K562 (cell line): Measurements from ENCODE around the gene PPP1R13L. TPM values are rescaled to one million over a fixed set of nuclear protein-coding genes. Genes with fewer than 3 reads are reported as not detected.
A peak's percentile ranks its signal among the peaks of the same experiment; 100 is the strongest.

ENCODE experiments used
- ARHGAP35 ChIP-seq: fragments of 450-650 bp; IDR thresholded peaks from 2 replicates; pipeline ENCODE4 v1.6.1; 2018; ENCODE audit not compliant: partially characterized antibody
- CBFA2T2 ChIP-seq: fragments of 450-650 bp; conservative IDR thresholded peaks from 2 replicates; pipeline ENCODE4 v1.6.1; 2017; ENCODE audit warnings: mild to moderate bottlenecking
- CBX1 ChIP-seq: sonication (generic); IDR thresholded peaks from 2 replicates; pipeline ENCODE4 v1.6.1; 2016; ENCODE audit warnings: antibody characterized with exemption, low read depth, mild to moderate bottlenecking
- ETV5 ChIP-seq: sonication (generic); formaldehyde crosslinking; IDR thresholded peaks from 2 replicates; pipeline ENCODE4 v1.4.0; 2020; ENCODE audit warnings: low read depth, mild to moderate bottlenecking, missing genetic modification reagents
- FOXJ2 ChIP-seq: fragments of 200-800 bp; sonication (Bioruptor generic); IDR thresholded peaks from 2 replicates; pipeline ENCODE4 v1.6.1; 2016; ENCODE audit warnings: missing genetic modification characterization, missing compliant biosample characterization
- FUS ChIP-seq: fragments of 200-400 bp; formaldehyde crosslinking; optimal IDR thresholded peaks from 2 replicates; pipeline ENCODE3; 2017; ENCODE audit warnings: low read depth, low read length
- NFXL1 ChIP-seq: fragments of 450-650 bp; formaldehyde crosslinking; IDR thresholded peaks from 2 replicates; pipeline ENCODE4 v1.4.0; 2021; ENCODE audit warnings: mild to moderate bottlenecking
- PHF20 ChIP-seq: fragments of 450-650 bp; IDR thresholded peaks from 2 replicates; pipeline ENCODE4 v1.6.1; 2018; ENCODE audit not compliant: partially characterized antibody
- POU5F1 ChIP-seq: fragments of 150-350 bp; IDR thresholded peaks from 2 replicates; pipeline ENCODE4 v1.6.1; 2014; ENCODE audit warnings: borderline replicate concordance, low read length, low read depth, mild to moderate bottlenecking; ENCODE audit not compliant: partially characterized antibody
- TCF7 ChIP-seq: sonication (generic); IDR thresholded peaks from 2 replicates; pipeline ENCODE4 v1.6.1; 2016; ENCODE audit warnings: antibody characterized with exemption, borderline replicate concordance
- TCFL5 ChIP-seq: fragments of 250-450 bp; sonication (Bioruptor Pico); conservative IDR thresholded peaks from 2 replicates; pipeline ENCODE4 v1.6.1; 2021; ENCODE audit warnings: mild to moderate bottlenecking, moderate library complexity, matching md5 sums
- ZNF224 ChIP-seq: sonication (generic); formaldehyde crosslinking; IDR thresholded peaks from 2 replicates; pipeline ENCODE4 v1.8.0; 2022; ENCODE audit warnings: mild to moderate bottlenecking, missing genetic modification reagents
- ZNF239 ChIP-seq: fragments of 250-450 bp; sonication (Bioruptor Pico); IDR thresholded peaks from 2 replicates; pipeline ENCODE4 v1.4.0; 2020; ENCODE audit warnings: mild to moderate bottlenecking
- ZNF282 ChIP-seq: sonication (generic); formaldehyde crosslinking; IDR thresholded peaks from 2 replicates; pipeline ENCODE4 v1.8.1; 2023; ENCODE audit warnings: missing genetic modification reagents
- ZNF436 ChIP-seq: fragments of 250-450, 450-650 bp; sonication (Bioruptor Pico); formaldehyde crosslinking; IDR thresholded peaks from 2 replicates; pipeline ENCODE4 v1.7.0; 2020; ENCODE audit warnings: mild to moderate bottlenecking
- ZNF507 ChIP-seq: conservative IDR thresholded peaks from 2 replicates; pipeline ENCODE4 v1.6.1; 2017; ENCODE audit warnings: missing genetic modification characterization, missing compliant biosample characterization
- ZNF644 ChIP-seq: fragments of 200-800 bp; sonication (Bioruptor generic); IDR thresholded peaks from 2 replicates; pipeline ENCODE4 v1.6.1; 2016; ENCODE audit warnings: low read depth, missing genetic modification characterization, missing compliant biosample characterization
- polyA plus RNA-seq, 8 experiments: library from polyadenylated mRNA; depleted of rRNA in 4 of 8; stranded (reverse) in 5 of 8; unstranded in 3 of 8; fragments of >200 nt; fragmentation: Nextera tagmentation in 2 of 8; fragmentation: Illumina TruSeq in 1 of 8; extraction: Ambion mirVana in 2 of 8; extraction: Trizol in 1 of 8; gene quantifications; 2 replicates each; pipeline versions ENCODE4 v1.2.1 to v1.2.3, GENCODE V29; 2011 to 2014; ENCODE audit warnings: inconsistent platforms in 1 of 8, missing spikeins in 1 of 8
- total RNA-seq, 7 experiments: library from RNA; depleted of rRNA in 6 of 7; stranded (reverse); fragments of >200 nt in 6 of 7; fragmentation: Illumina TruSeq in 2 of 7; extraction: Trizol in 2 of 7; gene quantifications; 2 replicates each; pipeline versions ENCODE4 v1.2.1 to v1.2.3, GENCODE V29; 2011 to 2021; ENCODE audit warnings: low replicate concordance in 1 of 7
- TF ChIP-seq, protein P1 (sequence below): fragments of 450-650 bp; IDR thresholded peaks from 2 replicates; pipeline ENCODE4 v1.6.1; 2016; ENCODE audit warnings: borderline replicate concordance
- TF ChIP-seq, protein P2 (sequence below): conservative IDR thresholded peaks from 2 replicates; pipeline ENCODE4 v1.6.1; 2011; ENCODE audit warnings: low read depth, mild to moderate bottlenecking, low read length; ENCODE audit not compliant: control insufficient read depth
- TF ChIP-seq, protein P3 (sequence below): fragments of 150-350 bp; conservative IDR thresholded peaks from 2 replicates; pipeline ENCODE4 v1.6.1; 2014; ENCODE audit warnings: low read length

The PPP1R13L gene
- total and polyA plus RNA-seq, 9 of the 15 experiments (the other 6 are each of a cell fraction or from before 2014, with no cell fraction given): 0.32 to 6.7 (median 2.0) TPM

GRCh38 chr19:45443462-45444317 lies 38.8 kb upstream of the PPP1R13L start (continued):
- no peak for TF ChIP-seq ZNF224 (CRISPR knock-in tag)
- TF ChIP-seq TCFL5 (CRISPR knock-in tag): no peak
- TF ChIP-seq CBX1: 0 out of 2 replicates have a peak, but pooled peaks have one; percentile 14
- no peak for TF ChIP-seq ZNF644 (tag)
- no peak for TF ChIP-seq PHF20
- no peak for TF ChIP-seq FOXJ2 (tag)
- no peak for TF ChIP-seq NFXL1
- TF ChIP-seq TCF7: no peak
- TF ChIP-seq, protein P1, sequence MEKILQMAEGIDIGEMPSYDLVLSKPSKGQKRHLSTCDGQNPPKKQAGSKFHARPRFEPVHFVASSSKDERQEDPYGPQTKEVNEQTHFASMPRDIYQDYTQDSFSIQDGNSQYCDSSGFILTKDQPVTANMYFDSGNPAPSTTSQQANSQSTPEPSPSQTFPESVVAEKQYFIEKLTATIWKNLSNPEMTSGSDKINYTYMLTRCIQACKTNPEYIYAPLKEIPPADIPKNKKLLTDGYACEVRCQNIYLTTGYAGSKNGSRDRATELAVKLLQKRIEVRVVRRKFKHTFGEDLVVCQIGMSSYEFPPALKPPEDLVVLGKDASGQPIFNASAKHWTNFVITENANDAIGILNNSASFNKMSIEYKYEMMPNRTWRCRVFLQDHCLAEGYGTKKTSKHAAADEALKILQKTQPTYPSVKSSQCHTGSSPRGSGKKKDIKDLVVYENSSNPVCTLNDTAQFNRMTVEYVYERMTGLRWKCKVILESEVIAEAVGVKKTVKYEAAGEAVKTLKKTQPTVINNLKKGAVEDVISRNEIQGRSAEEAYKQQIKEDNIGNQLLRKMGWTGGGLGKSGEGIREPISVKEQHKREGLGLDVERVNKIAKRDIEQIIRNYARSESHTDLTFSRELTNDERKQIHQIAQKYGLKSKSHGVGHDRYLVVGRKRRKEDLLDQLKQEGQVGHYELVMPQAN: peak; percentile 44; the same call in 1 of the 2 replicates
- no peak for TF ChIP-seq ZNF436 (CRISPR knock-in tag)
- TF ChIP-seq, protein P2, sequence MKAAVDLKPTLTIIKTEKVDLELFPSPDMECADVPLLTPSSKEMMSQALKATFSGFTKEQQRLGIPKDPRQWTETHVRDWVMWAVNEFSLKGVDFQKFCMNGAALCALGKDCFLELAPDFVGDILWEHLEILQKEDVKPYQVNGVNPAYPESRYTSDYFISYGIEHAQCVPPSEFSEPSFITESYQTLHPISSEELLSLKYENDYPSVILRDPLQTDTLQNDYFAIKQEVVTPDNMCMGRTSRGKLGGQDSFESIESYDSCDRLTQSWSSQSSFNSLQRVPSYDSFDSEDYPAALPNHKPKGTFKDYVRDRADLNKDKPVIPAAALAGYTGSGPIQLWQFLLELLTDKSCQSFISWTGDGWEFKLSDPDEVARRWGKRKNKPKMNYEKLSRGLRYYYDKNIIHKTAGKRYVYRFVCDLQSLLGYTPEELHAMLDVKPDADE: peak; percentile 68
- TF ChIP-seq ZNF282 (CRISPR knock-in tag): no peak
- no peak for TF ChIP-seq POU5F1
- no peak for TF ChIP-seq ARHGAP35
- TF ChIP-seq, protein P3, sequence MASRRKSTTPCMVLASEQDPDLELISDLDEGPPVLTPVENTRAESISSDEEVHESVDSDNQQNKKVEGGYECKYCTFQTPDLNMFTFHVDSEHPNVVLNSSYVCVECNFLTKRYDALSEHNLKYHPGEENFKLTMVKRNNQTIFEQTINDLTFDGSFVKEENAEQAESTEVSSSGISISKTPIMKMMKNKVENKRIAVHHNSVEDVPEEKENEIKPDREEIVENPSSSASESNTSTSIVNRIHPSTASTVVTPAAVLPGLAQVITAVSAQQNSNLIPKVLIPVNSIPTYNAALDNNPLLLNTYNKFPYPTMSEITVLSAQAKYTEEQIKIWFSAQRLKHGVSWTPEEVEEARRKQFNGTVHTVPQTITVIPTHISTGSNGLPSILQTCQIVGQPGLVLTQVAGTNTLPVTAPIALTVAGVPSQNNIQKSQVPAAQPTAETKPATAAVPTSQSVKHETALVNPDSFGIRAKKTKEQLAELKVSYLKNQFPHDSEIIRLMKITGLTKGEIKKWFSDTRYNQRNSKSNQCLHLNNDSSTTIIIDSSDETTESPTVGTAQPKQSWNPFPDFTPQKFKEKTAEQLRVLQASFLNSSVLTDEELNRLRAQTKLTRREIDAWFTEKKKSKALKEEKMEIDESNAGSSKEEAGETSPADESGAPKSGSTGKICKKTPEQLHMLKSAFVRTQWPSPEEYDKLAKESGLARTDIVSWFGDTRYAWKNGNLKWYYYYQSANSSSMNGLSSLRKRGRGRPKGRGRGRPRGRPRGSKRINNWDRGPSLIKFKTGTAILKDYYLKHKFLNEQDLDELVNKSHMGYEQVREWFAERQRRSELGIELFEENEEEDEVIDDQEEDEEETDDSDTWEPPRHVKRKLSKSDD: no peak
- TF ChIP-seq FUS: no peak
- no peak for TF ChIP-seq CBFA2T2
- TF ChIP-seq ZNF507 (tag): no peak
- no peak for TF ChIP-seq ZNF239
- TF ChIP-seq ETV5: peak; percentile 98
